SHP77 treated with DMSO at 0.1 percent for 48 hours (cell line): ENCODE measurements around the gene SCNM1.
"Not testable (repeated sequence)": the region's sequence is repeated elsewhere in the genome, so short reads cannot be mapped to it uniquely, and the experiment has no call there.

Experiments used
- DNase-seq: peaks from one replicate; lab custom pipeline; 2025; lab: John Stamatoyannopoulos, UW

SCNM1 gene

GRCh38 chr1:151193304-151193703 is 27.4 kb downstream of the SCNM1 start:
- DNase-seq: no peak

DNA sequence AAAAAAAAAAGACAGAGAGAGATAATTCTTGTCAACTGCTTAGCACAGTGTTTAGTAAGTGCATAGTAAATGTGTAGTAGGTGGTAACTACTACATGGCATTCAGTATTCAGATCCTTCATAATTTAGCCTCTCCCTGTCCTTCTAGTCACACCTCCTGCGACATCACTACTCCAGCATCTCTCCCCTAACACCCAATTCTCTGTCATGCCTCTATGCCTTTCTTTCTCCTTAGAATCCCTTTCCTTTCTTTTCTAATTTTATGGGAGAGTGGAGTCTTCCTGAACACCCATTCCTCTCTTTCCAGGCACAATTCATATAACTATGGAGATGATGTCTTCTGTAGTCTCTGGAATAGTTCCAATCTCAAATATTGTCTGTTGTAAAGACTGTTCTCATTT is 27.9 kb downstream of the SCNM1 start:
- DNase-seq: no peak

DNA sequence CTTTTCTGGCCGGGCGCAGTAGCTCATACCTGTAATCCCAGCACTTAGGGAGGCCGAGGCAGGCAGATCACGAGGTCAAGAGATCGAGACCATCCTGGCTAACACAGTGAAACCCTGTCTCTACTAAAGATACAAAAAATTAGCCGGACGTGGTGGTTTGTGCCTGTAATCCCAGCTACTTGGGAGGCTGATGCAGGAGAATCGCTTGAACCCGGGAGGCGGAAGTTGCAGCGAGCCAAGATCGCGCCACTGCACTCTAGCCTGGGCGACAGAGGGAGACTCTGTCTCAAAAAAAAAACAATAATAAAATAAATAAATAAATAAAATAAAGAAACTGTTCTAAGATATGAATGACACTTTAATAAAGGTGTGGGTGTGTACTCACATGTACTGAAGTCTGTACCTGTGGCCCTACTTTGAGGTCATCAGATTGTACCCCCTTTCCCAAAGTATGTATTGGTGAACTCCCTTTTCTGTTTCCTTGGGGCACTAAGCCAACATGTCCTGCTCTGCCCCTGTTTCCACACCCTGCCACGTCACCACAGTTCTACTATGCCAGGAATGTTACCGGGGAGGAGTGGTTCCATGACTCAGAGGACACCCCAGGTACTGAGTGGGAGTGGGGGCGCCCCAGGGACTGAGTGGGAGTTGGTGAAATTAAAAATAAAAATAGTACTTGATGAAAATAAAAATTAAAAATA is 29.1 kb downstream of the SCNM1 start:
- peak; percentile 56 for DNase-seq

DNA sequence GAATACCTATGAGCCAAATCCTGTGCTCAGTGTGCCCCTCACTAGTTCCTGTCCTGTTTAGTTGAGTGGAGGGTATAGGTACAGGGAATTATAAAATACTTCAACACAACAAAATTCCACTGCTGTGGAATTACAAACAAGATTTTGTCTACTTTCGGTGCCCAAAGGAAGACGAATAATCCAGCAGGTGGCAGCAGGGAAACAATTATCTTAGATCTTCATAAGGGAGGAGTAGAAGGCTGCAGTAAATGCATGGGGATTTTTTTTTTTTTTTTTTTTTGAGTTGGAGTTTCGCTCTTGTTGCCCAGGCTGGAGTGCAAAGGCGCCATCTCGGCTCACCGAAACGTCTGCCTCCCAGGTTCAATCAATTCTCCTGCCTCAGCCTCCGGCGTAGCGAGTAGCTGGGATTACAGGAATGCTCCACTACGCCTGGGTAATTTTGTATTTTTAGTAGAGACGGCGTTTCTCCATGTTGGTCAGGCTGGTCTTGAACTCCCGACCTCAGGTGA is 30.4 kb downstream of the SCNM1 start:
- DNase-seq: peak; percentile 92

- no peak for DNase-seq
These were observed 31.9 kb downstream of the SCNM1 start for GRCh38 chr1:151197863-151198253.

- peak; percentile 99 for DNase-seq
These were observed 32.5 kb downstream of the SCNM1 start, which contains the start of gene PIP5K1A for GRCh38 chr1:151198254-151199127. Gene PIP5K1A (plus strand): TSS chr1:151198552. CDS start chr1:151198997, 445 bp downstream.

DNA sequence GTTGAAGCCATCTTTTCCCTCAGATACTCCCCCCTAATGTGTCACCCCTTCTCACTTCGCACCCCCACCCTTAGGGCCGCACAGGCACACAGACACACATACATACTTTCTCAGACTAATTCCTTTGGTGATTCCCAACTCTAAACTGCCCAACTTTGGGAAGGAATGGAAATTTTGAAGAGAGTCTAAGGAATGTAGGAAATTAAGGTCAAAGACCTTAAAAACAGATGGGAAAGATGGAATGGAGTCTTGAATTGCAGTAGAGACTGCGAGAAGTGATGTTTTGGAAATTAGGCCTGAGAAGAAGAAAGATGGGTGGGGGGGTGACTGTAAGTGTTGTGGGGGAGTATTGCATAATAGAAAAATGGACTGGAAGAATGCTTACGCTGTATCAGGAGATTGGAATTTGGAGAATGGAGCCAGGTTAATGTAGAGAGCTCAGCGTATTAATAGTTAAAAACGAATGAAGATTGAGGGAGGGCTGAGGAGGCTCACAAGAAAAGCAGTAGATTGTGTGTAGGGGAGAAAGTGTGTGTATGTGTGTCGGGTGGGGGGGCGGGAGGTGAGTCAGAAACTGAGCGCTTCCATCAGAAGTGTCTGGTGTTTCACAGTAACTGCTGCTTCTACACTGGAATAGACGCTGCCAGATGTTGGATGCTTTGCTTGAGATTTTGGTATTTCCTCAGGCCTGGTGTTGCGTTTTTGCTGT is 34.1 kb downstream of the SCNM1 start:
- no peak for DNase-seq

- DNase-seq: not testable (repeated sequence)
These were observed 39.5 kb downstream of the SCNM1 start for GRCh38 chr1:151205381-151205965.

DNA sequence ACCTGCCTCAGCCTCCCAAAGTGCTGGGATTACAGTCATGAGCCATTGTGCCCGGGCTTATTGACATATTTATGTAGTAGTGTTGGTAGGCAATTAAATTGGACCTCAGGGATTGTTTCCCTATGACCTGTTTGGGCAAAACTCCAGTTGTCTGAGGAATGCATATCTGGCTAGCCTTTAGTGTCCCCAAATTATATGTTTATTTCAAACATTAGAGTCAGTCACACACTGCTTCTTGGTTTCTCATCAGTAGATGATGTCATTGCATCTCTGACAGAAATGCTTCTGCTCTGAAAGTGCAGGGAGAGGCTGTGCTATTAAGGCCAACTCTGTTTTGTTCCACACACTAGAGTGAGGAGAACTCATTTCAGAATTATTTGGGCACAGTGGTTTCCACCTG is 44.9 kb downstream of the SCNM1 start:
- DNase-seq: no peak

DNA sequence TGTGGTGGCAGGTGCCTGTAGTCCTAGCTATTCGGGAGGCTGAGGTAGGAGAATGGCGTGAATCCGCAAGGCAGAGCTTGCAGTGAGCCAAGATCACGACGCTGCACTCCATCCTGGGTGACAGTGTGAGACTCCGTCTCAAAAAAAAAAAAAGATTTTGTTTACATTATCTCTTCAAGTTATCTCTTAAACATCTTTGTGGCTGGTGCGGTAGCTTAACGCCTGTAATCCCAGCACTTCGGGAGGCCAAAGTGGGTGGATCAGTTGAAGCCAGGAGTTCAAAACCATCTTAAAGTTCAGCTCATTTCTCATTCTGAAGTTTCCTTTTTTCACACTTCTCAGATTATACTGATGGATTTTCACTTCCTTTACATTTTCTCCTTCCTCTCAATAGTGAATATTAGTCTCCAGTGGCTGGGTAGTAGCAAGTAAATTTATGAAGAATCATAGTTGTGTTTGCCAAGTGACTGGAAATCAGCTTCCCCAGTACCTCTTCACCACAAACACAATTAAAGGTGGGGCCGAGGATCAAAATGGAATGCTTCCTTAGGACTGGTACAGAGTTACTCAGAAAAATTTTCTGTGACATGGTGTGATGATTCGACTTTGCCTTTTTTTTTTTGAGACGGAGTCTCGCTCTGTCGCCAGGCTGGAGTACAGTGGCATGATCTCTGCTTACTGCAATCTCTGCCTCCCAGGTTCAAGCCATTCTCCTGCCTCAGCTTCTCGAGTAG is 46.2 kb downstream of the SCNM1 start:
- DNase-seq: no peak

DNA sequence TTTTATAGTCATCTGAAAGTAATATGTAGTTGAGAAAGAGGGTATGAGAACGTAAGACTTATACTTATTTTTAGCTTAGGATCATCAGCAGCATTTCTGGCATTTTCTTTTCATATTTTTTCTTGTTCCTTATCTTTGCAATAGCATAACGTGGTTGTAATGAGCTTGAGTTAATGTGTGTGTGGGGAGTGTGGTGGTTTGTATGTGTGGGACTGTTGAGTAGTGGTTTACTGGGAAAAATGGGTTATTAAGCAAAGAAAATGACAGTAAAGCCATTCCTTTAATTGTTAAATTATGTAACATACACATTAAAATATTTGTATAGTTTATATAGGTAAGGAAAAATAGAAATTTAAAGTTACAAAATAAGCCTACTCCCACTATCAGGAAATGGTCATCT is 47.6 kb downstream of the SCNM1 start:
- no peak for DNase-seq
